Mesenchymal stem cell (in vitro differentiated cells and primary cell): ENCODE measurements around the gene BEAN1.

ENCODE experiments used
- DNase-seq: peaks from one replicate; pipeline ENCODE4 v3.0.0-alpha.2; 2013
- H2AFZ ChIP-seq: one replicate; pipeline ENCODE4 v1.6.1; 2013; ENCODE audit warnings: low read depth, mild to moderate bottlenecking, control low read depth, inconsistent platforms, low read length, moderate library complexity
- H2AK5ac ChIP-seq: 2 replicates; pipeline ENCODE4 v1.6.1; 2013; ENCODE audit warnings: low read length, moderate library complexity, mild to moderate bottlenecking, inconsistent platforms; ENCODE audit not compliant: severe bottlenecking
- H2BK120ac ChIP-seq: one replicate; pipeline ENCODE4 v1.6.1; 2013; ENCODE audit warnings: low read depth, mild to moderate bottlenecking, inconsistent platforms, low read length, moderate library complexity
- H2BK12ac ChIP-seq, 2 experiments: one replicate each; pipeline ENCODE4 v1.6.1; 2013; ENCODE audit warnings: inconsistent platforms in 2 of 2, low read length in 2 of 2, mild to moderate bottlenecking in 2 of 2, moderate library complexity in 2 of 2, control low read depth in 1 of 2
- H2BK15ac ChIP-seq: one replicate; pipeline ENCODE4 v1.6.1; 2013; ENCODE audit warnings: mild to moderate bottlenecking, low read depth, inconsistent platforms; ENCODE audit not compliant: poor library complexity, severe bottlenecking
- H2BK5ac ChIP-seq: 2 replicates; pipeline ENCODE4 v1.6.1; 2013; ENCODE audit warnings: low read depth, mild to moderate bottlenecking, low read length, control low read depth, inconsistent platforms; ENCODE audit not compliant: poor library complexity, severe bottlenecking
- H3K14ac ChIP-seq, 2 experiments: one replicate each; pipeline ENCODE4 v1.6.1; 2013; ENCODE audit warnings: inconsistent platforms in 2 of 2, low read length in 2 of 2, control low read depth in 1 of 2, mild to moderate bottlenecking in 1 of 2, moderate library complexity in 1 of 2
- H3K18ac ChIP-seq, 2 experiments: one replicate each; pipeline ENCODE4 v1.6.1; 2013; ENCODE audit warnings: inconsistent platforms in 2 of 2, low read length in 2 of 2, control low read depth in 1 of 2, low read depth in 1 of 2, mild to moderate bottlenecking in 1 of 2
- H3K23ac ChIP-seq, 2 experiments: one replicate each; pipeline ENCODE4 v1.6.1; 2013; ENCODE audit warnings: inconsistent platforms in 2 of 2, low read length in 2 of 2, mild to moderate bottlenecking in 2 of 2, moderate library complexity in 2 of 2, control low read depth in 1 of 2
- H3K27ac ChIP-seq: 2 replicates; pipeline ENCODE4 v1.5.1; 2013; ENCODE audit warnings: mild to moderate bottlenecking, moderate library complexity, low read length, control low read depth, inconsistent platforms; ENCODE audit not compliant: poor library complexity, severe bottlenecking
- H3K27me3 ChIP-seq, 2 experiments: 2 replicates each; pipeline versions ENCODE4 v1.6.1 to v1.7.0; 2013; ENCODE audit warnings: low read length in 2 of 2, mild to moderate bottlenecking in 2 of 2, moderate library complexity in 2 of 2, control low read depth in 1 of 2, inconsistent platforms in 1 of 2; ENCODE audit not compliant: control insufficient read depth in 1 of 2, insufficient read depth in 1 of 2
- H3K36me3 ChIP-seq, 2 experiments: 2 replicates each; pipeline versions ENCODE4 v1.6.1 to v1.7.0; 2013; ENCODE audit warnings: low read length in 2 of 2, control low read depth in 1 of 2, inconsistent platforms in 1 of 2, low read depth in 1 of 2, mild to moderate bottlenecking in 1 of 2; ENCODE audit not compliant: insufficient read depth in 2 of 2, control insufficient read depth in 1 of 2
- H3K4ac ChIP-seq, 2 experiments: one replicate each; pipeline ENCODE4 v1.6.1; 2013; ENCODE audit warnings: inconsistent platforms in 2 of 2, low read length in 2 of 2, mild to moderate bottlenecking in 2 of 2, moderate library complexity in 2 of 2, control low read depth in 1 of 2, low read depth in 1 of 2
- H3K4me1 ChIP-seq: 2 replicates; pipeline ENCODE4 v1.6.1; 2013; ENCODE audit warnings: low read depth, low read length, control low read depth; ENCODE audit not compliant: control insufficient read depth, insufficient read depth
- H3K4me2 ChIP-seq: 2 replicates; pipeline ENCODE4 v1.6.1; 2013; ENCODE audit warnings: low read length, mild to moderate bottlenecking, inconsistent platforms; ENCODE audit not compliant: poor library complexity, severe bottlenecking
- H3K4me3 ChIP-seq, 2 experiments: 2 replicates each; pipeline versions ENCODE4 v1.5.1 to v1.7.0; 2013; ENCODE audit warnings: low read length in 2 of 2, mild to moderate bottlenecking in 2 of 2, control low read depth in 1 of 2, low read depth in 1 of 2; ENCODE audit not compliant: insufficient read depth in 1 of 2
- H3K79me1 ChIP-seq: replicated peaks from 2 replicates; pipeline ENCODE4 v1.6.1; 2013; ENCODE audit warnings: mild to moderate bottlenecking, control low read depth, low read length, inconsistent platforms; ENCODE audit not compliant: poor library complexity, severe bottlenecking
- H3K9ac ChIP-seq: 2 replicates; pipeline ENCODE4 v1.7.0; 2013; ENCODE audit warnings: mild to moderate bottlenecking, low read length, moderate library complexity
- H3K9me3 ChIP-seq: 2 replicates; pipeline ENCODE4 v1.7.0; 2013; ENCODE audit warnings: mild to moderate bottlenecking, low read length; ENCODE audit not compliant: control insufficient read depth
- H4K8ac ChIP-seq: one replicate; pipeline ENCODE4 v1.6.1; 2013; ENCODE audit warnings: inconsistent platforms, mild to moderate bottlenecking, low read length, moderate library complexity
- H4K91ac ChIP-seq: one replicate; pipeline ENCODE4 v1.6.1; 2013; ENCODE audit warnings: mild to moderate bottlenecking, low read length, inconsistent platforms
- WGBS: methylation state at CpG from one replicate; pipeline ENCODE4 v1.1.7; 2013; ENCODE audit warnings: mixed read lengths; 5-methylcytosine and 5-hydroxymethylcytosine counted together

The BEAN1 gene

GRCh38 chr16:66510298-66510697, 83.2 kb downstream of the BEAN1 start:
- Histone ChIP-seq H3K4me2 (no peak overlapping the region), H2BK5ac (peak overlapping the region; percentile 97), H2AFZ (no peak overlapping the region), H3K79me1 (peaks cover 12% of the 10 kb centered on the region), H3K14ac (no peak overlapping the region), H2BK15ac (peak overlapping the region; percentile 12), H3K4me3 (no peak overlapping the region), H3K9me3 (no peaks in the 10 kb centered on the region), H3K18ac (no peak overlapping the region), H2AK5ac (peak overlapping the region; percentile 94), H4K8ac (no peak overlapping the region), H3K36me3 (peaks cover 28 to 29% of the 10 kb centered on the region in 2 experiments), H3K27ac (peak overlapping the region; percentile 97), H3K9ac (no peak overlapping the region), H3K4me1 (peaks cover 39% of the 10 kb centered on the region), H2BK12ac (peak overlapping the region in 1 of 2 experiments; percentile 24), H3K27me3 (no peaks in the 10 kb centered on the region), H3K4ac (no peak overlapping the region), H2BK120ac (no peak overlapping the region), H3K23ac (no peak overlapping the region), H4K91ac (peak overlapping the region; percentile 32)
- DNase-seq, result no peak
- WGBS, result 93% methylated on average over 5 of the region's 5 CpGs

- H3K4me2 ChIP-seq, result no peak overlapping the region
- H3K14ac ChIP-seq, result no peak overlapping the region
- H3K9ac ChIP-seq, result peak overlapping the region; percentile 40
- no peak overlapping the region for H2BK120ac ChIP-seq
- no peak overlapping the region for H2BK12ac ChIP-seq
- H2BK5ac ChIP-seq, result peak overlapping the region; percentile 97
- WGBS, result 97% methylated on average over 12 of the region's 12 CpGs
- H3K4me3 ChIP-seq, result peak overlapping the region in 1 of 2 experiments; percentile 32
- no peak overlapping the region for H3K18ac ChIP-seq
- H2AFZ ChIP-seq, result no peak overlapping the region
- H3K27ac ChIP-seq, result peak overlapping the region; percentile 97
- no peak overlapping the region for H3K4ac ChIP-seq
- H3K27me3 ChIP-seq, result no peaks in the 10 kb centered on the region
- H3K9me3 ChIP-seq, result no peaks in the 10 kb centered on the region
- DNase-seq, result no peak
- H4K91ac ChIP-seq, result no peak overlapping the region
- no peak overlapping the region for H2BK15ac ChIP-seq
- H3K79me1 ChIP-seq, result peaks cover 12% of the 10 kb centered on the region
- no peak overlapping the region for H3K23ac ChIP-seq
- H3K36me3 ChIP-seq, result peaks cover 29 to 32% of the 10 kb centered on the region in 2 experiments
- peaks cover 42% of the 10 kb centered on the region for H3K4me1 ChIP-seq
- H2AK5ac ChIP-seq, result peak overlapping the region; percentile 94
- H4K8ac ChIP-seq, result no peak overlapping the region
Observed at GRCh38 chr16:66510711-66511601, 83.9 kb downstream of the BEAN1 start.

- Histone ChIP-seq H3K9ac (peak overlapping the region; percentile 66), H3K36me3 (peaks cover 29 to 32% of the 10 kb centered on the region in 2 experiments), H2AK5ac (peak overlapping the region; percentile 94), H3K9me3 (no peaks in the 10 kb centered on the region), H3K14ac (no peak overlapping the region), H3K79me1 (peaks cover 12% of the 10 kb centered on the region), H3K4me1 (peaks cover 47% of the 10 kb centered on the region), H3K4me3 (peak overlapping the region in 1 of 2 experiments; percentile 32), H4K8ac (no peak overlapping the region), H3K4me2 (no peak overlapping the region), H2BK120ac (no peak overlapping the region), H2BK15ac (no peak overlapping the region), H3K4ac (no peak overlapping the region), H3K27ac (peak overlapping the region; percentile 97), H3K27me3 (no peaks in the 10 kb centered on the region), H3K23ac (no peak overlapping the region), H2BK5ac (peak overlapping the region; percentile 97), H3K18ac (peak overlapping the region in 1 of 2 experiments; percentile 31), H4K91ac (no peak overlapping the region), H2BK12ac (peak overlapping the region; percentile 33 to 43), H2AFZ (no peak overlapping the region)
- DNase-seq, result peak; percentile 75
- WGBS, result 64% methylated on average over 13 of the region's 13 CpGs
Observed at GRCh38 chr16:66511602-66512271, 84.6 kb downstream of the BEAN1 start.
